22Rv1 (cell line): ENCODE data around the gene BRD3.

Experiments
- H3K27ac ChIP-seq: fragments of 450-650 bp; 2 replicates; pipeline ENCODE4 v1.5.1; 2017
- ZFX ChIP-seq: fragments of 450-650 bp; IDR thresholded peaks from 2 replicates; pipeline ENCODE4 v1.6.1; 2017; ENCODE audit warnings: antibody characterized with exemption, borderline replicate concordance
- TF ChIP-seq, protein P1 (sequence below): fragments of 450-650 bp; IDR thresholded peaks from 2 replicates; pipeline ENCODE4 v1.5.1; 2017; ENCODE audit warnings: mild to moderate bottlenecking

BRD3 gene

GRCh38 chr9:134065612-134066419, 2.0 kb downstream of the BRD3 start:
- no peak for TF ChIP-seq ZFX
- TF ChIP-seq, protein P1, sequence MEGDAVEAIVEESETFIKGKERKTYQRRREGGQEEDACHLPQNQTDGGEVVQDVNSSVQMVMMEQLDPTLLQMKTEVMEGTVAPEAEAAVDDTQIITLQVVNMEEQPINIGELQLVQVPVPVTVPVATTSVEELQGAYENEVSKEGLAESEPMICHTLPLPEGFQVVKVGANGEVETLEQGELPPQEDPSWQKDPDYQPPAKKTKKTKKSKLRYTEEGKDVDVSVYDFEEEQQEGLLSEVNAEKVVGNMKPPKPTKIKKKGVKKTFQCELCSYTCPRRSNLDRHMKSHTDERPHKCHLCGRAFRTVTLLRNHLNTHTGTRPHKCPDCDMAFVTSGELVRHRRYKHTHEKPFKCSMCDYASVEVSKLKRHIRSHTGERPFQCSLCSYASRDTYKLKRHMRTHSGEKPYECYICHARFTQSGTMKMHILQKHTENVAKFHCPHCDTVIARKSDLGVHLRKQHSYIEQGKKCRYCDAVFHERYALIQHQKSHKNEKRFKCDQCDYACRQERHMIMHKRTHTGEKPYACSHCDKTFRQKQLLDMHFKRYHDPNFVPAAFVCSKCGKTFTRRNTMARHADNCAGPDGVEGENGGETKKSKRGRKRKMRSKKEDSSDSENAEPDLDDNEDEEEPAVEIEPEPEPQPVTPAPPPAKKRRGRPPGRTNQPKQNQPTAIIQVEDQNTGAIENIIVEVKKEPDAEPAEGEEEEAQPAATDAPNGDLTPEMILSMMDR, result no peak

DNA sequence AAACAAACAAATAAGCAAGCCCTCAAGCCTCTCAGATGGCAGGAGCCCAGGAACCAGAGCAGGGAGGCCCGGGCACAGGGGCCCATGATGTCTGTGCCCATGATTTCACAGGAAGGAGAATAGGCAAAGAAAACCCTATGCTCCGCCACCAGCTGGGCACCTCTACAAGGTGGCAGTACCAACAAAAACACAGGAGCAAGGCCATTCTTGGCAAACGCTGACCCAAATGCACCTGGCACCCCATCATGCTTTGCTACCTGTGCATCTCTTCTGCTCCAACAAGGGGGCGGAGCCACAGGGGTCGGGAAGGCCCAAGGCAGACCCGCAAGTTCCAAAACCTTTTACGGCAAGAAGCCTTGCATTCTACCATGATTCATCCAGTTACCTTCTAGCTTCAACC, 3.1 kb downstream of the BRD3 start:
- TF ChIP-seq, protein P1, result no peak
- no peak for TF ChIP-seq ZFX
- H3K27ac ChIP-seq, result no peak overlapping the region

More at GRCh38 chr9:134065612-134066419, 2.0 kb downstream of the BRD3 start:
- peak overlapping the region; percentile 66; the same call in 1 of the 2 replicates for H3K27ac ChIP-seq

DNA sequence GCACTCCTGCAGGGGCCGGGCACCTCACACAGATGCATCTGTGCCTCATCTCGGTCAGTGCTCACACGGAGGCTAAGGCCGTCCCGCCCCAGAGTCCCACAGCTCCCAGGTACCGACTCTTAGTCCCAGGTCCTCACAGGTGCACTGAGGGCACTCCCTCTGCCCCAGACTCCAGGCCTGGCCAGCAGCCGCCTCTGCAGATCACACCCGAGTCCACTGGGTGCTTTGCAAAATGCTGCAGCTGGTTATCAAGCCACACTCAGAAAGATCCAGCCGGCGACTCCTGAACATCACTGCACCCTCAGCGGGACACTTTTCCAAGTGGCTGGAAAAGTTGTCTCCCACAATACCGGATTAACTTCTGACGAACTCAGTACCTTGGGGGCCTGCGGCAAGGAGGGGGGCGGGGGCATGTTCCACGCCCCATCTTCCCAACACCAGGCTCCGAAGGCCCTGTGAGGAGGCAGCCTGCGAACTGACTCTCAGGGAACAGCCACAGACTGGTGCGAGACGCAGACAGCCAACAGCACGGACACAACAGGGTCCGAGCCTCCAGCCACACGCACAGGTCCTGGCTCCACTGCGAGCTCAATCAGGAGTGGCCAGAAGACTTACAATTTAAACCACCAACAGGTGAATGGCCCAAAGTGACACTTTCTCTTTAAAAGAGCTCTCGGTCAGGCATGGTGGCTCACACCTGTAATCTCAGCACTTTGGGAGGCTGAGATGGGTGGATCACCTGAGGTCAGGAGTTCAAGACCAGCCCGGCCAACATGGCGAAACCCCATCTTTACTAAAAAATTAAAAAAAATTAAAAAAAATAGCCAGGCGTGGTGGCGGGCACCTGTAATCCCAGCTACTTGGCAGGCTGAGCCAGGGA, 4.0 kb downstream of the BRD3 start:
- no peak overlapping the region for H3K27ac ChIP-seq
- TF ChIP-seq ZFX, result no peak
- TF ChIP-seq, protein P1, result no peak

DNA sequence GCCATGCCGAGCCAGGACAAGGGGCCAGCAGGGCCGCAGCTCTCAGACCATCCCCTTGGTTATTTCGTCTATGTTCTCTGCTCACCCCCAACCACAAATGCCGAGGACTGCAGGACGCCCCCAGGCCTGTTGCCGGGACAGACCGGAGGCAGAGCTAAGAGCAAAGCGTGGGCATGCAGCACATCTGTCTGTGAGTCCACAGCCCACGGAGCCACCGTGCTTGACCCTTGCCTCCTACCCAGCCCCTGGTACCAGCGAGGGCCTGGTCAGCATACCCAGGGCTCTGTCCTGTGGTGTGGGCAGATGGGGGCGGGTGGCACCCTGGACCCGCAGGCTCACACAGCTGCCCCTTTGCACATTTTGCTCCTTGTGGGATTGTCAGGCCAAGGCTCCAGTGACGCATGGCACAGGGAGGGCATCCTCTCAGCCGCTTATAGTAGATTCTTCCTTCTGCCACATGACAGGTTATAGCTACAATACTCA, 4.7 kb downstream of the BRD3 start:
- no peak for TF ChIP-seq ZFX
- TF ChIP-seq, protein P1, result no peak
- H3K27ac ChIP-seq, result no peak overlapping the region

GRCh38 chr9:134062461-134063087, 5.3 kb downstream of the BRD3 start:
- no peak overlapping the region for H3K27ac ChIP-seq
- no peak for TF ChIP-seq ZFX
- TF ChIP-seq, protein P1, result no peak

DNA sequence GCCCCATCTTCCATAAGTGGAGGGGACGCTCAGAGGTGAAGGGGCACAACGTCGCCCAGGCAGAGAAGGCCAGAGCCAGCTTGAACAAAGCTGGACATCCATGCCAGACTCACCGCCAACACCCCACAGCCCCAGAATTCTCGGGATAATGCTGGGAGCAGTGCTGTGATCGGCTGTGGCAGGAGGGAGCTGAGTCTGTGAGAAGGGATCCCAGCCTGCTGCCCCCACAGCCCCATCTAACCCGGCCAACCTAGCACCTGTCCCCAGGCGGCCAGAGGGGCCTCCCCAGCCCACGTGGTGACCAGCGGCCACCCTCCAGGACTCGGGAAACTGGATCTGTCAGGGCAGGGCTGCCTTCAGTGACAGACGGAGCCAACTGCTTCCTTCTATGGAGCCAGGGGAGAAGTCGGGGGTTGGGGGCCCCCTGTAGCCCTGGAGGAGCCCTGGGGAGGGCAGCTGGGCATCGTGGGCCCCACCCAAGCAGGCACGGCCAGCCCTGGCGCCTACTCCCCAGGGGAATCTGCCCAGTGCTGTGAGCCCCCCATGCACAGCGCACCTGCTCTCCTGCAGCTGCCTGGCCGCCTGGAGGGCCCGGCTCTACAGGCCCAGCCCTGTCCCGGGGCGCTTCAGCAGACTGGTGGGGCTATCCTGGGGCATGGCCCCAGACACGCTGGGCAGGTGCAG, 6.0 kb downstream of the BRD3 start:
- TF ChIP-seq, protein P1, result no peak
- TF ChIP-seq ZFX, result no peak
- H3K27ac ChIP-seq, result no peak overlapping the region
